ENCODE data around the gene SLITRK6.

Gene SLITRK6

DNA sequence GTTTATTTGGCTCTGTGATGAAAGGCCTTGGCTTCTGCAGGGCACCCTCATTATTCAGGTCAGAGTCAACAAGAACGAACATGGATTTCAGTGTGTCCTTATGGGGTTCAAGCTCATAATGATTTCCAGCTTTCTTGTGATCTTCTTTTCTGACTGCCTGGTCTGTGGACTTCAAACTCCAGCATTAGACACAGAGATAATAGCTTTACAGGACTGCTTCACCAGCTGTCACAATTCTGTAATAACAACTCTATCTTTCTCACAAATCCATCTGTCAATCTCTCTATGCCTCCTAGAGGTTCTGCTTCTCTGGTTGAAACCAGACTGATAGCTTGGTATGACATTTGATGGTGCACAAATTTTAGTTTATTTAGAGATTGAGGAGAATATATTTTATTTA, 13.1 kb upstream of the SLITRK6 start:
- Histone ChIP-seq H3K36me3 (ENCODE audit: control insufficient read depth in 2 of 2, insufficient read depth in 1 of 2, low read length in 2 of 2) (no peaks in the 10 kb centered on the region), H3K9me3 (ENCODE audit: control insufficient read depth, insufficient read depth, low read depth, low read length) (no peaks in the 10 kb centered on the region), H3K4me3 (ENCODE audit: low read depth, low read length) (no peak overlapping the region), H3K4me1 (ENCODE audit: control insufficient read depth, insufficient read depth, low read length) (no peaks in the 10 kb centered on the region), H3K27ac (ENCODE audit: extremely low read depth, low read depth, low read length) (no peak overlapping the region)
- no peak for TF ChIP-seq ZNF555 (tag by site-specific recombination; conservative IDR thresholded peaks at IDR 0.05)
- ChIA-PET CTCF (no interaction called here), POLR2A (no interaction called here)

- Histone ChIP-seq H3K9me3 (ENCODE audit: control insufficient read depth, insufficient read depth, low read depth, low read length) (no peaks in the 10 kb centered on the region), H3K4me1 (ENCODE audit: control insufficient read depth, insufficient read depth, low read length) (no peaks in the 10 kb centered on the region), H3K27ac (ENCODE audit: extremely low read depth, low read depth, low read length) (no peak overlapping the region), H3K36me3 (ENCODE audit: control insufficient read depth in 2 of 2, insufficient read depth in 1 of 2, low read length in 2 of 2) (no peaks in the 10 kb centered on the region), H3K4me3 (ENCODE audit: low read depth, low read length) (no peak overlapping the region)
- CTCF ChIA-PET, result interaction anchor here (0.6 to 1.6 kb wide), 3 partner anchors 19 to 1670 kb away, joined by 3 to 4 read pairs (median 3); no protein-coding TSS in a partner anchor
- TF ChIP-seq ZNF112 (tag by site-specific recombination; IDR thresholded peaks at IDR 0.05) (no peak), ZNF221 (tag by site-specific recombination; IDR thresholded peaks at IDR 0.05; ENCODE audit: borderline replicate concordance) (no peak), ZNF10 (tag by site-specific recombination; IDR thresholded peaks at IDR 0.05) (no peak), ZNF544 (tag by site-specific recombination; IDR thresholded peaks at IDR 0.05) (no peak), AEBP2 (tag by site-specific recombination; IDR thresholded peaks at IDR 0.05; ENCODE audit: borderline replicate concordance) (no peak), ZNF560 (tag by site-specific recombination; IDR thresholded peaks at IDR 0.05; ENCODE audit: borderline replicate concordance) (no peak)
- TF ChIP-seq, protein P1, sequence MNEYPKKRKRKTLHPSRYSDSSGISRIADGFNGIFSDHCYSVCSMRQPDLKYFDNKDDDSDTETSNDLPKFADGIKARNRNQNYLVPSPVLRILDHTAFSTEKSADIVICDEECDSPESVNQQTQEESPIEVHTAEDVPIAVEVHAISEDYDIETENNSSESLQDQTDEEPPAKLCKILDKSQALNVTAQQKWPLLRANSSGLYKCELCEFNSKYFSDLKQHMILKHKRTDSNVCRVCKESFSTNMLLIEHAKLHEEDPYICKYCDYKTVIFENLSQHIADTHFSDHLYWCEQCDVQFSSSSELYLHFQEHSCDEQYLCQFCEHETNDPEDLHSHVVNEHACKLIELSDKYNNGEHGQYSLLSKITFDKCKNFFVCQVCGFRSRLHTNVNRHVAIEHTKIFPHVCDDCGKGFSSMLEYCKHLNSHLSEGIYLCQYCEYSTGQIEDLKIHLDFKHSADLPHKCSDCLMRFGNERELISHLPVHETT (tag by site-specific recombination; IDR thresholded peaks at IDR 0.05), result no peak
- POLR2A ChIA-PET, result no interaction called here
Measured at GRCh38 chr13:85808811-85809210, 9.6 kb upstream of the SLITRK6 start.

- ChIA-PET POLR2A (no interaction called here), CTCF (interaction anchor here (0.7 to 1.6 kb wide), 4 partner anchors 19 to 889 kb away, joined by 3 read pairs; no protein-coding TSS in a partner anchor)
- Histone ChIP-seq H3K4me3 (ENCODE audit: low read depth, low read length) (no peak overlapping the region), H3K27ac (ENCODE audit: extremely low read depth, low read depth, low read length) (no peak overlapping the region), H3K9me3 (ENCODE audit: control insufficient read depth, insufficient read depth, low read depth, low read length) (no peaks in the 10 kb centered on the region), H3K4me1 (ENCODE audit: control insufficient read depth, insufficient read depth, low read length) (no peaks in the 10 kb centered on the region), H3K36me3 (ENCODE audit: control insufficient read depth in 2 of 2, insufficient read depth in 1 of 2, low read length in 2 of 2) (no peaks in the 10 kb centered on the region)
- TF ChIP-seq ZNF629 (tag by site-specific recombination; IDR thresholded peaks at IDR 0.05) (no peak), ZNF654 (tag by site-specific recombination; IDR thresholded peaks at IDR 0.05; ENCODE audit: low read depth) (peak; percentile 55; the same call in 1 of the 2 replicates)
Measured at GRCh38 chr13:85806553-85807175, 7.4 kb upstream of the SLITRK6 start.

GRCh38 chr13:85798556-85798955, 663 bp downstream of the SLITRK6 start:
- no peaks in the 10 kb centered on the region for H3K4me1 ChIP-seq (ENCODE audit: control insufficient read depth, insufficient read depth, low read length)
- no peaks in the 10 kb centered on the region for H3K36me3 ChIP-seq (ENCODE audit: control insufficient read depth in 2 of 2, insufficient read depth in 1 of 2, low read length in 2 of 2)
- no peak overlapping the region for H3K4me3 ChIP-seq (ENCODE audit: low read depth, low read length)
- CTCF ChIA-PET, result interaction anchor here (0.7 kb wide), 1 partner anchor 24 kb away, joined by 3 read pairs; no protein-coding TSS in a partner anchor
- TF ChIP-seq ZNF670 (tag by site-specific recombination; IDR thresholded peaks at IDR 0.05; ENCODE audit: low read depth) (no peak), ZNF174 (tag by site-specific recombination; IDR thresholded peaks at IDR 0.05) (no peak), KLF10 (tag by site-specific recombination; IDR thresholded peaks at IDR 0.05) (no peak), ZNF792 (tag by site-specific recombination; IDR thresholded peaks at IDR 0.05) (no peak), ZNF654 (tag by site-specific recombination; IDR thresholded peaks at IDR 0.05; ENCODE audit: low read depth) (no peak), ZFP41 (tag by site-specific recombination; IDR thresholded peaks at IDR 0.05; ENCODE audit: borderline replicate concordance) (no peak), ZNF514 (tag by site-specific recombination; IDR thresholded peaks at IDR 0.05) (no peak), ZNF394 (tag by site-specific recombination; IDR thresholded peaks at IDR 0.05; ENCODE audit: borderline replicate concordance) (no peak), ZNF121 (tag by site-specific recombination; IDR thresholded peaks at IDR 0.05) (no peak), GLIS1 (tag by site-specific recombination; IDR thresholded peaks at IDR 0.05) (no peak)
- POLR2A ChIA-PET, result no interaction called here
- H3K27ac ChIP-seq (ENCODE audit: extremely low read depth, low read depth, low read length), result no peak overlapping the region
- H3K9me3 ChIP-seq (ENCODE audit: control insufficient read depth, insufficient read depth, low read depth, low read length), result no peaks in the 10 kb centered on the region

Measured in HEK293 (cell line).